ENCODE measurements around the gene CTBP1. TPM values are rescaled to one million over a fixed set of nuclear protein-coding genes. Genes with fewer than 3 reads are reported as not detected.

Gene CTBP1
- total and polyA plus RNA-seq, 9 of the 15 experiments (the other 6 are each of a cell fraction or from before 2014, with no cell fraction given), result 14.5 to 162 (median 68.2) TPM

DNA sequence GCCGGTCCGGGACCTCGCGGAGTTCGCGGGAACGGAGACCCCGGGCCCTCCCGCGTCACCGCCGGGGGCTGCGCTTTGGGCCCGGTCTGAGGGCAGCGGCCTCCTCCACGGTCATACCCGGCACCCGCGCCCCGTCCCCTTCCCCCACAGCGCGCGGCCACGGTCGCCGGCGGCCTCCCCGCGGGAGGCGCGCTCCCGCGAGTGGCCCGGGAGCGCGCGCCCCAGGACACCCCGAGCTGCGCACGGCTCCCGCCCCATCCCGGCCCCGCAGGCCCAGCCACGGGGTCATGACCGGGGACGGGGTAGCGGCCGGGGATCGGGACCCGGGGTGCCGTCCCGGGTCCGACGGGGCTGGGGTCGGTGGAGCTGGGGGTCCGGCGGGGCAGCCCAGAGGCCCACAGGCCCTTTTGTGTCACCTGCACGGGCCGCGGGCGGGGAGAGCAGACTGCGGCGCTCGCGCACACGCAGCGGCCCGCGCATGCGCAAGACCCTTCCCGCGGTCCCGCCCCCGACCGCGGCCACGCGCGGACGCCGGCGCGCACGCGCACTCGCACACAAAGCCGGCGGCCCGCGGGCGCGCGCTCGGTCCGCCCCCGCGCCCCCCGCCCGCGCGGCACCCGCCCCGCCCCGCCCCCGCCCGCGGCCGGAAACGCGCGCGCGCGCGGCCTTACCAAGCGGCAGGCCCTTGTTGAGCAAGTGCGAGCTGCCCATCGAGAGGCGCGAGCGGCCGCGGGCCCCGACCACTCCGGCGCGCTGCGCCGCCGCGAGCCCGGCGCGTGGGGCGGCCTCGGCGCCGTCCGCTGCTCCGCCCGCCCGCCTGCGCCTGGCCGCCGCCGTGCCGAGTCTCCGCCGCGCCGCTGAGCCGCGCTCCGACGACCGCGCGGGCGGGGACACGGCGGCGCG, at the start of gene CTBP1 (continued):
- TF ChIP-seq, protein P1, sequence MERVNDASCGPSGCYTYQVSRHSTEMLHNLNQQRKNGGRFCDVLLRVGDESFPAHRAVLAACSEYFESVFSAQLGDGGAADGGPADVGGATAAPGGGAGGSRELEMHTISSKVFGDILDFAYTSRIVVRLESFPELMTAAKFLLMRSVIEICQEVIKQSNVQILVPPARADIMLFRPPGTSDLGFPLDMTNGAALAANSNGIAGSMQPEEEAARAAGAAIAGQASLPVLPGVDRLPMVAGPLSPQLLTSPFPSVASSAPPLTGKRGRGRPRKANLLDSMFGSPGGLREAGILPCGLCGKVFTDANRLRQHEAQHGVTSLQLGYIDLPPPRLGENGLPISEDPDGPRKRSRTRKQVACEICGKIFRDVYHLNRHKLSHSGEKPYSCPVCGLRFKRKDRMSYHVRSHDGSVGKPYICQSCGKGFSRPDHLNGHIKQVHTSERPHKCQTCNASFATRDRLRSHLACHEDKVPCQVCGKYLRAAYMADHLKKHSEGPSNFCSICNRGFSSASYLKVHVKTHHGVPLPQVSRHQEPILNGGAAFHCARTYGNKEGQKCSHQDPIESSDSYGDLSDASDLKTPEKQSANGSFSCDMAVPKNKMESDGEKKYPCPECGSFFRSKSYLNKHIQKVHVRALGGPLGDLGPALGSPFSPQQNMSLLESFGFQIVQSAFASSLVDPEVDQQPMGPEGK (CRISPR knock-in tag; IDR thresholded peaks at IDR 0.05; ENCODE audit: borderline replicate concordance), result no peak
- TF ChIP-seq ZNF75A (CRISPR knock-in tag; IDR thresholded peaks at IDR 0.05) (no peak), ZNF830 (CRISPR knock-in tag; IDR thresholded peaks at IDR 0.05) (no peak), ZNF184 (CRISPR knock-in tag; IDR thresholded peaks at IDR 0.05) (no peak), SIN3B (IDR thresholded peaks at IDR 0.05; ENCODE audit: low read depth) (no peak; the same call in 1 of the 2 replicates), MYC (IDR thresholded peaks at IDR 0.05; ENCODE audit: low read depth, low read length) (peak; percentile 34), MYC (CRISPR knock-in tag; IDR thresholded peaks at IDR 0.05; ENCODE audit: borderline replicate concordance, low read depth) (no peak), SOX6 (IDR thresholded peaks at IDR 0.05) (no peak), ZNF76 (CRISPR knock-in tag; IDR thresholded peaks at IDR 0.05; ENCODE audit: borderline replicate concordance) (peak; percentile 46; the same call in 1 of the 2 replicates), ZSCAN29 (IDR thresholded peaks at IDR 0.05) (no peak), SPI1 (IDR thresholded peaks at IDR 0.05; ENCODE audit: borderline replicate concordance, low read depth, low read length) (no peak), ZNF174 (CRISPR knock-in tag; IDR thresholded peaks at IDR 0.05) (no peak), ARID2 (IDR thresholded peaks at IDR 0.05) (no peak), HIVEP1 (CRISPR knock-in tag; IDR thresholded peaks at IDR 0.05) (no peak), KAT2B (IDR thresholded peaks at IDR 0.05; ENCODE audit: low read depth, low read length) (no peak), BCL6 (CRISPR knock-in tag; IDR thresholded peaks at IDR 0.05) (0 out of 2 replicates have a peak, but pooled peaks have one; percentile 3), IRF2 (CRISPR knock-in tag; IDR thresholded peaks at IDR 0.05) (no peak), CSDE1 (IDR thresholded peaks at IDR 0.05) (no peak), ZNF668 (CRISPR knock-in tag; IDR thresholded peaks at IDR 0.05) (no peak), MTA2 (IDR thresholded peaks at IDR 0.05; ENCODE audit: low read depth) (no peak)
- TF ChIP-seq, protein P2, sequence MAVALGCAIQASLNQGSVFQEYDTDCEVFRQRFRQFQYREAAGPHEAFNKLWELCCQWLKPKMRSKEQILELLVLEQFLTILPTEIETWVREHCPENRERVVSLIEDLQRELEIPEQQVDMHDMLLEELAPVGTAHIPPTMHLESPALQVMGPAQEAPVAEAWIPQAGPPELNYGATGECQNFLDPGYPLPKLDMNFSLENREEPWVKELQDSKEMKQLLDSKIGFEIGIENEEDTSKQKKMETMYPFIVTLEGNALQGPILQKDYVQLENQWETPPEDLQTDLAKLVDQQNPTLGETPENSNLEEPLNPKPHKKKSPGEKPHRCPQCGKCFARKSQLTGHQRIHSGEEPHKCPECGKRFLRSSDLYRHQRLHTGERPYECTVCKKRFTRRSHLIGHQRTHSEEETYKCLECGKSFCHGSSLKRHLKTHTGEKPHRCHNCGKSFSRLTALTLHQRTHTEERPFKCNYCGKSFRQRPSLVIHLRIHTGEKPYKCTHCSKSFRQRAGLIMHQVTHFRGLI (CRISPR knock-in tag; IDR thresholded peaks at IDR 0.05), result no peak
- TF ChIP-seq, protein P3, sequence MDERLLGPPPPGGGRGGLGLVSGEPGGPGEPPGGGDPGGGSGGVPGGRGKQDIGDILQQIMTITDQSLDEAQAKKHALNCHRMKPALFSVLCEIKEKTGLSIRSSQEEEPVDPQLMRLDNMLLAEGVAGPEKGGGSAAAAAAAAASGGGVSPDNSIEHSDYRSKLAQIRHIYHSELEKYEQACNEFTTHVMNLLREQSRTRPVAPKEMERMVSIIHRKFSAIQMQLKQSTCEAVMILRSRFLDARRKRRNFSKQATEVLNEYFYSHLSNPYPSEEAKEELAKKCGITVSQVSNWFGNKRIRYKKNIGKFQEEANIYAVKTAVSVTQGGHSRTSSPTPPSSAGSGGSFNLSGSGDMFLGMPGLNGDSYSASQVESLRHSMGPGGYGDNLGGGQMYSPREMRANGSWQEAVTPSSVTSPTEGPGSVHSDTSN (CRISPR knock-in tag; IDR thresholded peaks at IDR 0.05; ENCODE audit: low read depth), result no peak
- TF ChIP-seq, protein P3 (tag; conservative IDR thresholded peaks at IDR 0.05; ENCODE audit: low read depth), result no peak
- TF ChIP-seq, protein P4, sequence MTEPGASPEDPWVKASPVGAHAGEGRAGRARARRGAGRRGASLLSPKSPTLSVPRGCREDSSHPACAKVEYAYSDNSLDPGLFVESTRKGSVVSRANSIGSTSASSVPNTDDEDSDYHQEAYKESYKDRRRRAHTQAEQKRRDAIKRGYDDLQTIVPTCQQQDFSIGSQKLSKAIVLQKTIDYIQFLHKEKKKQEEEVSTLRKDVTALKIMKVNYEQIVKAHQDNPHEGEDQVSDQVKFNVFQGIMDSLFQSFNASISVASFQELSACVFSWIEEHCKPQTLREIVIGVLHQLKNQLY (CRISPR knock-in tag; conservative IDR thresholded peaks at IDR 0.05), result no peak

Data from K562 (cell line).